Testis (tissue), 3 donors: ENCODE measurements around the gene TRPC4AP. TPM values are rescaled to one million over a fixed set of nuclear protein-coding genes. Genes with fewer than 3 reads are reported as not detected.
A peak's percentile ranks its signal among the peaks of the same experiment; 100 is the strongest.

ENCODE experiments used
- DNase-seq: peaks from one replicate; pipeline ENCODE4 v3.0.0-alpha.2; 2019
- H3K27ac ChIP-seq, 2 donors: fragments of 200-600 bp; sonication (generic); one replicate each; pipeline ENCODE4 v1.5.1; 2019
- H3K27me3 ChIP-seq: fragments of 200-600 bp; sonication (generic); one replicate; pipeline ENCODE4 v1.5.1; 2019
- H3K36me3 ChIP-seq: fragments of 200-600 bp; sonication (generic); one replicate; pipeline ENCODE4 v1.5.1; 2017; ENCODE audit warnings: low read depth; ENCODE audit errors: missing control alignments
- H3K4me1 ChIP-seq: fragments of 200-600 bp; sonication (generic); one replicate; pipeline ENCODE4 v1.5.1; 2019
- H3K4me3 ChIP-seq, 2 donors: fragments of 200-600 bp; sonication (generic); one replicate each; pipeline ENCODE4 v1.5.1; 2017 to 2019
- H3K9me3 ChIP-seq: fragments of 200-600 bp; sonication (generic); one replicate; pipeline ENCODE4 v1.5.1; 2017
- CTCF ChIP-seq, 3 experiments: fragments of 450-650 bp in 2 of 3; fragments of 200-600 bp in 1 of 3; sonication (generic) in 1 of 3; IDR thresholded peaks; one replicate each; pipeline ENCODE4 v1.5.1; 2016 to 2019; ENCODE audit warnings: antibody characterized with exemption in 3 of 3, mild to moderate bottlenecking in 2 of 3, moderate library complexity in 1 of 3
- POLR2A ChIP-seq: fragments of 450-650 bp; IDR thresholded peaks from one replicate; pipeline ENCODE4 v1.6.1; 2017; ENCODE audit warnings: antibody characterized with exemption, mild to moderate bottlenecking, moderate library complexity
- WGBS, 2 donors: methylation state at CpG; one replicate each; pipeline ENCODE4 v1.1.5; 2018; 5-methylcytosine and 5-hydroxymethylcytosine counted together
- intact Hi-C: fragments of 100-400 bp; cut with DNase I; formaldehyde crosslinking; loops from one replicate; pipeline ENCODE4 v1.15.1; 2023; ENCODE audit warnings: low total_unique reads
- polyA plus RNA-seq: library from polyadenylated mRNA; stranded (reverse); fragments of 350-450 nt; fragmentation: Illumina TruSeq; extraction: RNeasy Lipid Tissue Mini Kit (QIAGEN cat#74804); gene quantifications from one replicate; pipeline ENCODE4 v1.2.3, GENCODE V29; 2014; ENCODE audit warnings: low read depth, low replicate concordance; ENCODE audit not compliant: insufficient read depth
- total RNA-seq, 2 donors: library from RNA; depleted of rRNA; stranded (reverse); fragments of >200 nt; gene quantifications; one replicate each; pipeline ENCODE4 v1.2.3, GENCODE V29; 2016

Gene TRPC4AP
- total and polyA plus RNA-seq, 3 donors from 2014 or later, result 68.8 to 78.4 (median 76.6) TPM

- Histone ChIP-seq H3K27me3 (no peaks in the 10 kb centered on the region), H3K36me3 (no peaks in the 10 kb centered on the region), H3K9me3 (no peaks in the 10 kb centered on the region), H3K4me1 (peaks cover 8% of the 10 kb centered on the region), H3K4me3 (no peak overlapping the region), H3K27ac (no peak overlapping the region)
- DNase-seq, result no peak
- intact Hi-C loops, result no loop called here
- 56 to 57% methylated on average over 5 of the region's 5 CpGs for WGBS, 2 donors
- TF ChIP-seq CTCF (IDR thresholded peaks at IDR 0.05) (no peak), POLR2A (no peak)
Measured at GRCh38 chr20:34983089-34983820, 109.4 kb downstream of the TRPC4AP start.

GRCh38 chr20:34982270-34983088 lies 110.1 kb downstream of the TRPC4AP start:
- WGBS, 2 donors, result 84 to 86% methylated on average over 21 of the region's 21 CpGs

GRCh38 chr20:34980543-34981233 lies 111.9 kb downstream of the TRPC4AP start:
- H3K4me1 ChIP-seq, result peaks cover 3% of the 10 kb centered on the region
- 36 to 78% methylated on average over 21 to 22 of the region's 22 CpGs for WGBS, 2 donors
- peak overlapping the region in 1 of 2 donors; percentile 26 for H3K4me3 ChIP-seq
- H3K27me3 ChIP-seq, result no peaks in the 10 kb centered on the region
- DNase-seq, result no peak
- H3K27ac ChIP-seq, result no peak overlapping the region
- no peak for TF ChIP-seq POLR2A
- no peak for TF ChIP-seq CTCF (IDR thresholded peaks at IDR 0.05)
- H3K36me3 ChIP-seq, result no peaks in the 10 kb centered on the region
- intact Hi-C loops, result no loop called here
- H3K9me3 ChIP-seq, result no peaks in the 10 kb centered on the region

More at GRCh38 chr20:34982270-34983088, 110.1 kb downstream of the TRPC4AP start:
- DNase-seq, result no peak
- intact Hi-C loops, result no loop called here
- no peak for TF ChIP-seq CTCF (IDR thresholded peaks at IDR 0.05)
- Histone ChIP-seq H3K4me1 (peaks cover 3% of the 10 kb centered on the region), H3K36me3 (no peaks in the 10 kb centered on the region), H3K27me3 (no peaks in the 10 kb centered on the region), H3K4me3 (no peak overlapping the region), H3K9me3 (no peaks in the 10 kb centered on the region), H3K27ac (no peak overlapping the region)

GRCh38 chr20:34979366-34980153 lies 113.0 kb downstream of the TRPC4AP start:
- Histone ChIP-seq H3K4me1 (peaks cover 3% of the 10 kb centered on the region), H3K27ac (no peak overlapping the region), H3K27me3 (no peaks in the 10 kb centered on the region), H3K36me3 (no peaks in the 10 kb centered on the region), H3K9me3 (no peaks in the 10 kb centered on the region), H3K4me3 (peak overlapping the region in 1 of 2 donors; percentile 26)
- TF ChIP-seq CTCF (IDR thresholded peaks at IDR 0.05) (no peak), POLR2A (no peak)
- DNase-seq, result peak; percentile 74
- WGBS, 2 donors, result 58 to 75% methylated on average over 28 to 38 of the region's 42 CpGs
- intact Hi-C loops, result no loop called here
